ENCODE data around the gene EPB41L2.
"Not testable (repeated sequence)": the region's sequence is repeated elsewhere in the genome, so short reads cannot be mapped to it uniquely, and the experiment has no call there.

GRCh38 chr6:131008965-131009364 is 54.1 kb downstream of the EPB41L2 start:
- TF ChIP-seq POLR2AphosphoS5 (IDR thresholded peaks at IDR 0.05; ENCODE audit: borderline replicate concordance, low read depth, low read length); EZH2 (IDR thresholded peaks at IDR 0.05); FOXP2 (optimal IDR thresholded peaks at IDR 0.05; ENCODE audit: control extremely low read depth, extremely low read length, insufficient read depth): not testable (repeated sequence)

Data from SK-N-MC (cell line).